AG09319 (cell line): ENCODE data around the gene ME1.
"Not testable (repeated sequence)": the region's sequence is repeated elsewhere in the genome, so short reads cannot be mapped to it uniquely, and the experiment has no call there.

Experiments
- DNase-seq: peaks from one replicate; pipeline ENCODE4 v3.0.0-alpha.2; 2010; ENCODE audit warnings: low read depth; ENCODE audit errors: extremely low read depth
- CTCF ChIP-seq: IDR thresholded peaks from 2 replicates; pipeline ENCODE4 v1.5.1; 2011; ENCODE audit warnings: low read depth, mild to moderate bottlenecking, inconsistent platforms, low read length, moderate library complexity

ME1 gene

GRCh38 chr6:83199863-83200225, 231.0 kb downstream of the ME1 start:
- no peak for TF ChIP-seq CTCF
- no peak for DNase-seq

GRCh38 chr6:83199173-83199862, 231.5 kb downstream of the ME1 start:
- no peak for DNase-seq
- TF ChIP-seq CTCF = no peak

- no peak for TF ChIP-seq CTCF
- DNase-seq = no peak
Observed at GRCh38 chr6:83198486-83199172, 232.2 kb downstream of the ME1 start.

GRCh38 chr6:83193747-83194566, 236.9 kb downstream of the ME1 start:
- TF ChIP-seq CTCF = no peak
- DNase-seq = no peak

- TF ChIP-seq CTCF = no peak
- DNase-seq = peak; percentile 61
Observed at GRCh38 chr6:83192871-83193746, 237.7 kb downstream of the ME1 start, which contains the start of the genes PGM3 and RWDD2A. PGM3 (minus strand) TSS chr6:83193265; CDS start chr6:83191012, 2,253 bp downstream. RWDD2A (plus strand) TSS chr6:83193357; CDS start chr6:83194452, 1,095 bp downstream.

GRCh38 chr6:83192456-83192855, 238.4 kb downstream of the ME1 start:
- TF ChIP-seq CTCF = no peak
- DNase-seq = no peak

GRCh38 chr6:83191974-83192373, 238.9 kb downstream of the ME1 start:
- DNase-seq = not testable (repeated sequence)
